ENCODE results near the gene IKZF2. TPM values are rescaled to one million over a fixed set of nuclear protein-coding genes. Genes with fewer than 3 reads are reported as not detected.

Gene IKZF2
- total RNA-seq, 1 experiment from 2014 or later = 5.2 TPM

DNA sequence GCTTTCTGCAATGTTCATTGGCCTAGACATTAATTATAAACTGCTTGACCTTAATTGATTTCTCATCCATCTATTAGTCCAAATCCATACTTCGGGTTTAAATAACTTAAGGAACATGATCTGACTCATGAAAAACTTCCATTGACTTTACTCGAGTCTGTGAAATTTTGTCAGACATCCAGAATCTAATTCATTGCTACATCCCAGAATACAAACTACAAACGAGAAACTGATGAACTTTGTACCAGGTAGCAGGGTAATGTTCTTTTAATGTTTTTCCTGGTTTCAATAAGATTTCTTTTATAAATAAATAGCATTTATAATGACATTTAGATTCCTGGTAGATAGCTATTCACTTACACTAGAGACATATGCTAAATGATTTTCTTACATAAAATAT, 36.0 kb upstream of the IKZF2 start:
- H3K4me2 ChIP-seq (ENCODE audit: low read length) = no peak overlapping the region
- DNase-seq = no peak

DNA sequence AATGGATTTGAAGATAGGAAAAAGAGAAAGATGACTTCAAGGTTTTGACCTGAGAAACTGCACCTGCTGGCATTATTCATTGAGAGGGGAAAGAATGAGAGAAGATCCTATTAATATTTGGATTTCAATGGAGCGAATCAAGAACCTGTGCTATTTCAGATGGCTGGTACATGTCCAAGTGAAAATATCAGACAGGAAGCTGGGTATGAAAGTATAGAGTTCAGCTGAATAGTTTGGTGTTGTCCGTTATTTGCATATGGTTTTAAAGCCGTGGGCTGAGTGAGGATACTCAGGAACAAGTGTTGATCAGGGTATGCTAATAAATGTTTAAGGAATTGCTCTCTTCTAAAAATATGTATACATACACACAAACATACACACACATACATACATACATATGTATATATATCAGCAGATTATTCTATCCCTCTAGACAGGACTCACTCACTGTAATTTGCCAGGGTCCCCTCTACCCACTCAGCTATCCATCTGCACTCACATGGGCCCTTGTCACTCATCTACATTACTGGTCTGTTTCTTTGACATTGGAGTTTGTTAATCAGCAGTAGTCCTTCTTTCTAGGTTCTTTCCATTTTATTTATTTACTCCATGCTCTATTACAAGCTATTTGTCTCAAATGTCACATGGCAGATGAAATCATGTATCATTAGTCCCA, 33.9 kb upstream of the IKZF2 start:
- no peaks in the 10 kb centered on the region for H3K27me3 ChIP-seq (ENCODE audit: low read length)
- ATAC-seq (no peak), DNase-seq (no peak)
- H3K9ac ChIP-seq (ENCODE audit: low read length) = no peak overlapping the region
- H3K79me2 ChIP-seq (ENCODE audit: low read length) = no peaks in the 10 kb centered on the region
- no peaks in the 10 kb centered on the region for H4K20me1 ChIP-seq (ENCODE audit: low read length)
- no peak overlapping the region for H2AFZ ChIP-seq (ENCODE audit: low read length)
- intact Hi-C loops (cut with micrococcal nuclease) = no loop called here
- POLR2A ChIA-PET (ENCODE audit: unreplicated experiment) = no interaction called here
- TF ChIP-seq, protein P1, sequence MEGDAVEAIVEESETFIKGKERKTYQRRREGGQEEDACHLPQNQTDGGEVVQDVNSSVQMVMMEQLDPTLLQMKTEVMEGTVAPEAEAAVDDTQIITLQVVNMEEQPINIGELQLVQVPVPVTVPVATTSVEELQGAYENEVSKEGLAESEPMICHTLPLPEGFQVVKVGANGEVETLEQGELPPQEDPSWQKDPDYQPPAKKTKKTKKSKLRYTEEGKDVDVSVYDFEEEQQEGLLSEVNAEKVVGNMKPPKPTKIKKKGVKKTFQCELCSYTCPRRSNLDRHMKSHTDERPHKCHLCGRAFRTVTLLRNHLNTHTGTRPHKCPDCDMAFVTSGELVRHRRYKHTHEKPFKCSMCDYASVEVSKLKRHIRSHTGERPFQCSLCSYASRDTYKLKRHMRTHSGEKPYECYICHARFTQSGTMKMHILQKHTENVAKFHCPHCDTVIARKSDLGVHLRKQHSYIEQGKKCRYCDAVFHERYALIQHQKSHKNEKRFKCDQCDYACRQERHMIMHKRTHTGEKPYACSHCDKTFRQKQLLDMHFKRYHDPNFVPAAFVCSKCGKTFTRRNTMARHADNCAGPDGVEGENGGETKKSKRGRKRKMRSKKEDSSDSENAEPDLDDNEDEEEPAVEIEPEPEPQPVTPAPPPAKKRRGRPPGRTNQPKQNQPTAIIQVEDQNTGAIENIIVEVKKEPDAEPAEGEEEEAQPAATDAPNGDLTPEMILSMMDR (conservative IDR thresholded peaks at IDR 0.05; ENCODE audit: low read depth, low read length) = no peak
- TF ChIP-seq EZH2 (IDR thresholded peaks at IDR 0.05; ENCODE audit: low read length, unreplicated experiment) = no peak
- TF ChIP-seq EZH2phosphoT487 (IDR thresholded peaks at IDR 0.05; ENCODE audit: borderline replicate concordance, low read length) = no peak
- no TSS peak for BruUV-seq (replicated peaks)
- H3K27ac ChIP-seq (ENCODE audit: low read length) = no peak overlapping the region
- no peaks in the 10 kb centered on the region; the same call in 1 of the 2 replicates for H3K4me1 ChIP-seq (ENCODE audit: insufficient read depth, low read length)
- H3K4me3 ChIP-seq (ENCODE audit: low read length) = no peak overlapping the region
- no peaks in the 10 kb centered on the region for H3K9me3 ChIP-seq (ENCODE audit: low read length)
- no peak overlapping the region for H3K4me2 ChIP-seq (ENCODE audit: low read length)
- no peaks in the 10 kb centered on the region for H3K36me3 ChIP-seq (ENCODE audit: low read depth, low read length)
- H3K9me2 ChIP-seq (replicated peaks; ENCODE audit: low read length) = no peaks in the 10 kb centered on the region
- H3F3A ChIP-seq (ENCODE audit: low read length, unreplicated experiment) = no peaks in the 10 kb centered on the region
- CTCF ChIA-PET = no interaction called here

More for the DNA sequence above, 36.0 kb upstream of the IKZF2 start:
- Histone ChIP-seq H3K27ac (ENCODE audit: low read length) (no peak overlapping the region), H3K27me3 (ENCODE audit: low read length) (no peaks in the 10 kb centered on the region), H3K4me1 (ENCODE audit: insufficient read depth, low read length) (no peaks in the 10 kb centered on the region; the same call in 1 of the 2 replicates), H3K9ac (ENCODE audit: low read length) (no peak overlapping the region), H3K36me3 (ENCODE audit: low read depth, low read length) (no peaks in the 10 kb centered on the region), H2AFZ (ENCODE audit: low read length) (no peak overlapping the region), H4K20me1 (ENCODE audit: low read length) (no peaks in the 10 kb centered on the region), H3F3A (ENCODE audit: low read length, unreplicated experiment) (no peaks in the 10 kb centered on the region), H3K9me2 (replicated peaks; ENCODE audit: low read length) (no peaks in the 10 kb centered on the region), H3K9me3 (ENCODE audit: low read length) (no peaks in the 10 kb centered on the region), H3K4me3 (ENCODE audit: low read length) (no peak overlapping the region), H3K79me2 (ENCODE audit: low read length) (no peaks in the 10 kb centered on the region)
- intact Hi-C loops (cut with micrococcal nuclease) = no loop called here
- ATAC-seq = no peak
- CTCF ChIA-PET = no interaction called here
- BruUV-seq (replicated peaks) = no TSS peak
- POLR2A ChIA-PET (ENCODE audit: unreplicated experiment) = no interaction called here
- TF ChIP-seq EZH2 (IDR thresholded peaks at IDR 0.05; ENCODE audit: low read length, unreplicated experiment) = no peak
- no peak for TF ChIP-seq EZH2phosphoT487 (IDR thresholded peaks at IDR 0.05; ENCODE audit: borderline replicate concordance, low read length)
- TF ChIP-seq, protein P1 (conservative IDR thresholded peaks at IDR 0.05; ENCODE audit: low read depth, low read length) = no peak

- intact Hi-C loops (cut with micrococcal nuclease) = no loop called here
- no peaks in the 10 kb centered on the region for H3K4me1 ChIP-seq (ENCODE audit: insufficient read depth, low read length)
- no peaks in the 10 kb centered on the region for H3K36me3 ChIP-seq (ENCODE audit: low read depth, low read length)
- POLR2A ChIA-PET (ENCODE audit: unreplicated experiment) = no interaction called here
- no peak overlapping the region for H2AFZ ChIP-seq (ENCODE audit: low read length)
- H3F3A ChIP-seq (ENCODE audit: low read length, unreplicated experiment) = no peaks in the 10 kb centered on the region
- ATAC-seq = no peak
- no TSS peak for BruUV-seq (replicated peaks)
- H3K9ac ChIP-seq (ENCODE audit: low read length) = no peak overlapping the region
- H3K79me2 ChIP-seq (ENCODE audit: low read length) = no peaks in the 10 kb centered on the region
- H3K4me3 ChIP-seq (ENCODE audit: low read length) = no peak overlapping the region
- no peak overlapping the region for H3K4me2 ChIP-seq (ENCODE audit: low read length)
- no peak for DNase-seq
- H4K20me1 ChIP-seq (ENCODE audit: low read length) = no peaks in the 10 kb centered on the region
- H3K27me3 ChIP-seq (ENCODE audit: low read length) = no peaks in the 10 kb centered on the region
- no peak for TF ChIP-seq EZH2 (IDR thresholded peaks at IDR 0.05; ENCODE audit: low read length, unreplicated experiment)
- H3K9me3 ChIP-seq (ENCODE audit: low read length) = no peaks in the 10 kb centered on the region
- CTCF ChIA-PET = no interaction called here
- H3K9me2 ChIP-seq (replicated peaks; ENCODE audit: low read length) = no peaks in the 10 kb centered on the region
- H3K27ac ChIP-seq (ENCODE audit: low read length) = no peak overlapping the region
These were observed 30.3 kb upstream of the IKZF2 start for GRCh38 chr2:213181712-213182111.

Measured in PC-3 (cell line).